GM21390 (cell line): Measurements from ENCODE around the gene FGFR4.

Source experiments
- ATAC-seq: cut with Tn5 transposase; IDR thresholded peaks from one replicate; pipeline ENCODE4 v1.9.1; 2021; ENCODE audit not compliant: unreplicated experiment

Gene FGFR4

GRCh38 chr5:177084175-177084574, 2.5 kb upstream of the FGFR4 start:
- no peak for ATAC-seq

GRCh38 chr5:177085985-177086653, 596 bp upstream of the FGFR4 start:
- ATAC-seq = peak; percentile 39

GRCh38 chr5:177087398-177088005, 787 bp downstream of the FGFR4 start:
- no peak for ATAC-seq

- no peak for ATAC-seq
Observed at GRCh38 chr5:177089127-177089526, 2.4 kb downstream of the FGFR4 start.

GRCh38 chr5:177089825-177090641, 3.3 kb downstream of the FGFR4 start:
- ATAC-seq = no peak

GRCh38 chr5:177090813-177091212, 4.1 kb downstream of the FGFR4 start:
- ATAC-seq = no peak

- no peak for ATAC-seq
Observed at GRCh38 chr5:177091232-177091631, 4.5 kb downstream of the FGFR4 start.

GRCh38 chr5:177092178-177093081, 5.7 kb downstream of the FGFR4 start:
- no peak for ATAC-seq

- no peak for ATAC-seq
Observed at GRCh38 chr5:177093082-177093712, 6.5 kb downstream of the FGFR4 start.

GRCh38 chr5:177093803-177094202, 7.1 kb downstream of the FGFR4 start:
- ATAC-seq = no peak

GRCh38 chr5:177094224-177095087, 7.7 kb downstream of the FGFR4 start:
- ATAC-seq = no peak

GRCh38 chr5:177095088-177095669, 8.5 kb downstream of the FGFR4 start:
- ATAC-seq = no peak

GRCh38 chr5:177096162-177097015, 9.7 kb downstream of the FGFR4 start:
- ATAC-seq = no peak

GRCh38 chr5:177097016-177097985, 10.6 kb downstream of the FGFR4 start:
- ATAC-seq = no peak

GRCh38 chr5:177098120-177098469, 11.4 kb downstream of the FGFR4 start:
- no peak for ATAC-seq

- ATAC-seq = no peak
Observed at GRCh38 chr5:177098470-177099141, 11.9 kb downstream of the FGFR4 start.
